ENCODE results near the gene ACSBG1.

The ACSBG1 gene

DNA sequence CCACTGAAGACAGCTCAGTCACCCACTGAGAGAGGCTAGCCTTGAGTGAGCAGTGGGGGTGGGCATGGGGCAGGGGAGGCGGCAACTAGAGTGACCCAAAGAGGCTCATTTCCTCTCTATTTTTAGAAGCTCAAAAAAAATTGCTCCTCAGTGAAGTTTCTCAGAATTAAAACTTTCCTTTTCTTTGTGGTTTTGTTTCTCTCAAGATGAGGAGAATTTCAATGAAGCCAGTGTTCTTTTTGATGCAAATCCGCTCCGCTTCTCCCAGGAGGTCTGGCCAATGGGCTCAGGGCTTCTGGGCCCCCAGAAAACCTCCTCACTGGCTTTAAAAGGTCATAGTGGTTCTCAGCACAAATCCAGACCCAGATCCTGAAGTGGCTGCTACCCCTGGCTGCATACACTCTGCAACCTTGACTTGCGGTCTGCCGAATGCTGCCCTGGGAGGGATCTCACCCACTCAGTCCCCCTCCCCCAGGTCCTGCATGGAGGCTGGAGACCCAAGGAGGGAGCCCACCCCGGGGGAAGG is at the start of gene ACSBG1:
TSS of gene ACSBG1 (minus strand) at position 51 of the 526 bp plus-strand sequence. CDS start 64 bp downstream, outside the sequence.
- DNase-seq, result no peak

GRCh38 chr15:78282324-78282723 is 48.0 kb upstream of the ACSBG1 start:
- DNase-seq, result no peak

DNA sequence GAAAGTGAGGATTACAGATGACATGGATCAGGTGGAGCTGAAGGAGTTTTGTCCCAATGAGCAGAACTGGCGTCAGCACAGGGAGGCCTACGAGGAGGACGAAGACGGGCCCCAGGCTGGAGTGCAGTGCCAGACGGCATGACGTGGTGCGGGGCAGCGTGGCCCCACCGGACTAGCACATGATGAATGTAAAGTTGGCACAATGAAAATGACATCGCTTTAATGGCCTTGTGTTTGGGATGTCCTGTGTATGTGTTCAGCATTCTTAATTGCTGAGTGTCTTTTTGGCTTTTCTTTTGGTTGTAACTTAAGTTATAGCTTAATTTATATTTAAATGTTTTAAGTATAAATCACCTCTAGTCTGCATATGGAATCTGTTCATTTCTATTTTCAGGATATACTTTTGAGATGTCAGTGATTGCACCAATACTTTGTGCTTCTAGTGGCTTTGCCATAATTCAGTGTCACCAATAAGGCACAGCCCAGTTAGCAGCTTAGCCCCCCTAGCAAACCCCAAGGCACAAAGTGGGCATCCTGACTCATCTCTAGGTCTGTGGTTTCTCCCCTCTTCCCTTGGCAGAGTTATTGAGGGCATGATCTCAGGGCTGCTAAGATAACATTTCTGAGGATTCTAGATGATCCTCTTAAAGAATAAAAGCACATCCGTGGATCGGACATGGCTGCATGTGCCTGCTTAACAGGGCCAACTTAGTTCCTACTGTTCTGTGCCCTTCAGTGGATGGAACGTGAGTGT is 46.1 kb upstream of the ACSBG1 start:
- DNase-seq, result no peak

DNA sequence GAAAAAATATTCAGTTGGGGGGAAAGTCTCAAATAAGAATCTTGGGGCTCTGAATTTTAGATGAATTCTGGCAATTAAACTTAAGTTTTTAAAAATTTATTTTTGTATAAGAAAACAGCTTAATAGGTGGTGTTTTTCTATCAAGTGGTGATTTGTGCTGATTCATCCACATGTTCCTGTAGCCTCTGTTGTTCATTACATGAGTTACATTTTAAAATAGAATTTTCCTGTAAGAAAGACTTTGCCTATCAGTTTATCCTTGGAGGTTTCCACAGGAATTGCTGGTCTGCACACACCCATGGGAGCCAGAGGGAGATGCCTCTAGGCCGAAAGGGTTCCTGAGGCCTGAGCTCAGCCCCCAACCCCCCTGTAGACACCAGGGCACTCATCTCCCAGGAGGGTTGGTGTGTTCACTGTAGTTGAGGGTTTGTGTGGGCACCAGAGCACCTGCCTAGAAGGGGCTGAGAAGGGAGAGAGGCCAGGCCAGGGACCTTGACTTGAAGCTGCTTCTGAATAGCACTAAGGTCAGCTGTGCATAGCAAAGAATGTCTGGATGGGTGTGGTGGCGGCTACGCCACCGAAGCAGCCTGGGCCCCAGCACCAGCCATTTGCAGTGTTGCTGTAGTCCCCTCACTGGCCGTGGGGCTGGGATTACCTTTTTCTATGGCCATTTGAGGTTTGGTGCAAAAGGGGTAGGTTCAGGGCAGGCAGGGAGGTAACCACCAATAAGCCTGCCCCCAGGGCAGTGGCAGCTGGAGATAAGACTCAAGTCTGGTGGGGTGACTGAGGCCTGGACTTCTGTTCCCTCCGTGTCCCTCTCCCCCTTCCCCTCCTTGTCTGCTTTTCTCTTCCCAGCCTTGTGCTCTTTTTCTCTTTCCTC is 41.9 kb upstream of the ACSBG1 start:
- DNase-seq, result no peak

DNA sequence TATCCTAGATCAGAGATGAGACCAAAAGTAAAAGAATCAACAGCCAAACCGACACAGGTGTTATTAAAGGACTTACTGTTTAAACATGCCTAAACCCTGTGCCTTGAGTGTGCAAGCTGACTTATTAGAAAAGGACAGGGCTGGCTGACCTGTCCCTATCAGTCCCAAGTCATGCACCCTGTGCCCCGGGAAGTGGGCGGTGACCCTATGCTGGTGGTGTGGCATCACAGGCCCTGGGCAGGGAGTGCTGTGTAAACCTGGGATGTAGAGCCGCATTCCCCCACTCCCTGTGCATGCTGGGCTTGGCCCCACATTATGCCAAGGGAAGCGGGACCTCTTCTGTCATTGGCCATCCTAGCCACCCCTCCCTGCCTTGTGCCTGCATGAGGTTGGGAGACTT is 40.6 kb upstream of the ACSBG1 start:
- no peak for DNase-seq

GRCh38 chr15:78272776-78273175 is 38.4 kb upstream of the ACSBG1 start:
- DNase-seq, result no peak

GRCh38 chr15:78272316-78272715 is 38.0 kb upstream of the ACSBG1 start:
- DNase-seq, result no peak

DNA sequence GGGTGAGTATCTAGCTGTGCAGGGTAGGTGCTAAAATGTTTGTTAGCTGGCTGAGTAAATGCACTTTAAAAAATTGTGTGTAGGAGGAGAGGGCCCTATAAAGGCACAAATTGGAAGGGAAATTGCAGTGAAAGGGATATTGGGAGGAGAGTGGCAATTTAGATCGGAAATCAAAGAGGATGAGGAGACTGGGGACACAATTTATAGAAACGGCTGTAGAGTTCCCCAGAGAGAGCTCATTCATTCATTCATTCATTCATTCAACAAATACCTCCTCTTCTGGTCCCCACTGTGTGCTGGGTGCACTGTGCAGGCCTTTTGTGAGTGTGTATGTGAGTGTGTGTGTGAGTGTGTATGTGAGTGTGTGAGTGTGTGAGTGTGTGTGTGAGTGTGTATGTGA is 32.4 kb upstream of the ACSBG1 start:
- DNase-seq, result no peak

DNA sequence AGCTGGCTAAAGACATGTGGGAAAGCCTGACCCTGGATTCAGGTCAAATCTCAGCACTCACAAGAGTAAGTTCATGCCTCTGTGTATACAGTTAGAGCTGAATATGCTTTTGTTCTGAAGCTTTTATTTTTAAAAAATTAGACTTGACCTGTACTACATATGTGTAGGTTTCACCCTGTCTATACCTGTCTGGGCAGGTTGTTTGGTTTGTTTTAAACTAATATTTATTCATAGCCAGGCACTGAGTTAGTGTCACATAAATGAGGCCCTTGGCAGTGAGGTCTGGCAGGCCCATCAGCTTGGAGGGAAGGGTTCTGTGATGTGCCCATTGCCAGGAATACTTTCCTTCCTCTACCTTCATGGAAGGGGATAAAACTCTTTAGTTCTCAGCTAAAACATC is 31.9 kb upstream of the ACSBG1 start:
- DNase-seq, result no peak

DNA sequence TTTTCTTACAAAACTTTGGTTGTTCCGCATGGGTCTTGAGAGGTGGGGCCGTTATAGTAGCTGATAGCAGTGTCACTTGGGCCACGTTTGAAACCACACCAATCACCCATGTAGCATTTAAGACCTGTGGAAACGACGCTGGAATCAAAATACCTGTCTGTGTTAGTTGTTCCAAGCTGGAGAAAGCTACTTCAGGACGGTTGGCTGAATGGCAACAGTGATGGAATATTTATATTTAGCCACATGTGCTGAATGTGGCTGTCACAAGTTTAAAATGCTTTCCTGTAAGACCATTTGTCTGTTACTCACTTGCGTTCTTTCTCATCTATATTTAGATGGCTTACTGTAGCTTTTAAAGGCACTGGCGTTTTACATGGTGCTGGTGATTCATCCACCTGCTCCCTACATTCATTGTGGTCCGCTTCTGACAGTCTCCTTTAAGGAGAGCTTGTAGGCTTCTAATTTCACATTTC is 31.4 kb upstream of the ACSBG1 start:
- DNase-seq, result no peak

- DNase-seq, result no peak
These were observed 30.7 kb upstream of the ACSBG1 start for GRCh38 chr15:78265137-78265460.

DNA sequence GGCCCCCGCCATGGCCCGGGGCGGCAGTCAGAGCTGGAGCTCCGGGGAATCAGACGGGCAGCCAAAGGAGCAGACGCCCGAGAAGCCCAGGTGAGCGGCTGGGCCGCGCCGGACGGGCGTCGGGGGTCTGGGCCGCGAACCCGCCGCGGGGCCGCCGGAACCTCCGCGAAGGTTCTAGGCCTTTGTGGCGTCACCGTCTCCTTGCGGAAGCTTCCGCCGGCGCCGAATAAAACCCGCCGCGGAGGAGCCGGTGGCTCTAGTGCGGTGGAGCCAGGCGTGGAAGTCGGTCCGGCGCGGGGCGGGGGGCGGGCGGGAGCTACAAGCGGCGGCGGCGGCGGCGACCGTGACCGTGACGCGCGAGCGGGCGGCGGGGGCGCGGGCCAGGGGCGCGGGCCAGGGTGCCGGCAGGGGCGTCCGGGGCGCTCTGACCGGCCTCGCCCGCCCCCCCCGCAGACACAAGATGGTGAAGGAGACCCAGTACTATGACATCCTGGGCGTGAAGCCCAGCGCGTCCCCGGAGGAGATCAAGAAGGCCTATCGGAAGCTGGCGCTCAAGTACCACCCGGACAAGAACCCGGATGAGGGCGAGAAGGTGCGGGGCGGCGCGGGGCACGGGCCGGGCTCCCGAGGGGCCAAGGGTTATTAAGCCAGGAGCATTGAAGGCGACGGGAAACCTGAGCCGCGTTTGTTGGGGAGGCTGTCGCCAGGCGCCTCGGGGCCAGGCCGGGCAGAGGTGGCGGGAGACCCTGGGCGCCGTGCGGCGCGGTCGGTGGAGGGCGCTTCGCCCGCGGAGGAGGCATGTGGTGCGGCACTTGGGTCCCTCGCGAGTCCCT is 30.2 kb upstream of the ACSBG1 start, which contains the start of gene DNAJA4:
TSS of gene DNAJA4 (plus strand) at position 259 of the 833 bp plus-strand sequence. CDS start at position 461, 202 bp downstream.
- DNase-seq, result no peak

- no peak for DNase-seq
These were observed 29.5 kb upstream of the ACSBG1 start for GRCh38 chr15:78263907-78264303.

DNA sequence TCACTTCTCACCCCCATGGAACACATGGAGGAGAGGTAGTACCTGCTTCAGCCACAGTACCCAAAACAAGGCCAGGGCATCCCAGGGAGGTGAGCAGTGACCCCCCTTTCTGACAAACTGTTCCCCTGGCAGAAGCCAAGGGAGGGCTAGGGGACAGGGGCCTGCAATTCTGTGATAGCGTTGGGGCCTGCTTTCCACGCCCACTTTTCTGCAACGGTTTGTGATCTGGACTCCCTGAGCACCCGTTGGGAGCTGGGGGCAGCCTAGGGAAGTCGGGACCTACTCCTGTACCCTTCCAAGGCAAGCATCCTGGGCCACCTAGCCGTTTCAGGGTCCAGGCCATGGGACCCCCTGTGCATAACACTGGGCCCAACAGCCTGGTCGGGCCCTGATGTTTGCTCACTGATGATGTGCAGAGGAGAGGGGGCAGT is 29.0 kb upstream of the ACSBG1 start:
- no peak for DNase-seq

DNA sequence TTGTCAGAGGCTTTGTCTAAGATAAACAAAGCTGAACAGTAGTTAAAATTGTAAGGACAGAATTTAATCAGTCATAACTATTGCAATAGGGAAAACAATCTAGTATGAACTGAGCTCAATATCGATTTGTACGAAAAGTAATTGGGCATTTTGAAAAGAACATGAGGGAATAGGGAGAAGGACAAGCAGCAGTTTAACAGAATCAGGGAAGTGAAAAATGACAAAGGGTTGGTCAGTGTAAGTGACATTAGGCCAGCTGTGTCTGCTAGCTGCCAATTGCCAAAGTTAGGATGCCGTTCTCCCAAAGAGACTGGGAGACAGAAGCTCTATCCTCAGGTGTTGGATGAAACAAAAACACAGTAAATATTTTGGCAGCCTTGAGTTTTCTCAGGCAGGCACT is 26.7 kb upstream of the ACSBG1 start:
- no peak for DNase-seq

- no peak for DNase-seq
These were observed 26.1 kb upstream of the ACSBG1 start for GRCh38 chr15:78260489-78260888.

DNA sequence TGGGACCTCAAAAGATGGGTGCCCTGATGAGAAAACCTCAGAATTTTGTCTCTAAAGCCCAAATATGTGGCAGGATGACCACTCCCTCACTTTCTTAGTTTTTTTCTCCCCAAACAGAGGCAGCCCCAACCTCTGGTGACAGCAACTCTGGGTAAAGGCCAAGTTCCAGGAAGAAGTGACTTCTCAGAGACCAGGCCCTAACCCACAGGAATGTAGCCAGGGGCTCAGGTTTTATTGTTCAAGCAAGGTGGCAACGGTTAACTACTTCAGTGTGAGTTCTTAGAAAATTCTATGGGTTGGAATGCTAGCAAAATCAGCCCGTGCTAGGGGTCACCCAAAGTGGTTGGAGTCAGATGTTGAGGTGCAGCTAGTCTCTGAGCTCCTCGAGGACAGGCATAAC is 24.9 kb upstream of the ACSBG1 start:
- DNase-seq, result no peak

GRCh38 chr15:78257681-78258080 is 23.3 kb upstream of the ACSBG1 start:
- no peak for DNase-seq

GRCh38 chr15:78256044-78256437 is 21.7 kb upstream of the ACSBG1 start:
- DNase-seq, result no peak

DNA sequence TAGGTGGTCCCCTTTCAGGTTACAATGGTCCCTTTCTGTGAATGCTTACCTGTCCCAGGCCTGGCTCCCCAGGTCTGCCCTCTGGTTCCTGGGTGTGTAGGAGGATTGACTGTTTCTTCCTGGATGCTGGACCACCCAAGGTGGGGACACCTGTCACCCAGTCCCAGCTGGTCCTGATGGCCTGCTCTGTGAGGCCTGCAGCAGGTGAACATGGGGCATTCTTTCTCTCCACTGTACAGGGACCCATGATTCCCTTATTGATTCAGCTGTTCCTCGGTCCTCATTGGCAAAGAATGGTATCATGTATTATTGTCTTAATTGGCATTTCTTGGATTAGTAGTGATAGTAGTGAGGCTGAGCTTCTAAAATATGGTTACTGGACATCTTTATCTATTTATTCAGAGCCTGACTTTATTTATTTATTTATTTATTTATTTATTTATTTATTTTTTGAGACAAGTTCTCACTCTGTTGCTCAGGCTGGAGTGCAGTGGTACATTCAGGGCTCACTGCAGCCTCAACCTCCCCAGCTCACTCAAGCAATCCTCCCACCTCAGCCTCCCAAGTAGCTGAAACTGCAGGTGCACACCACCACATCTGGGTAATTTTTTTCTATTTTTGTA is 21.2 kb upstream of the ACSBG1 start:
- peak; percentile 35 to 39 for DNase-seq

GRCh38 chr15:78251136-78251535 is 16.8 kb upstream of the ACSBG1 start:
- DNase-seq, result no peak

DNA sequence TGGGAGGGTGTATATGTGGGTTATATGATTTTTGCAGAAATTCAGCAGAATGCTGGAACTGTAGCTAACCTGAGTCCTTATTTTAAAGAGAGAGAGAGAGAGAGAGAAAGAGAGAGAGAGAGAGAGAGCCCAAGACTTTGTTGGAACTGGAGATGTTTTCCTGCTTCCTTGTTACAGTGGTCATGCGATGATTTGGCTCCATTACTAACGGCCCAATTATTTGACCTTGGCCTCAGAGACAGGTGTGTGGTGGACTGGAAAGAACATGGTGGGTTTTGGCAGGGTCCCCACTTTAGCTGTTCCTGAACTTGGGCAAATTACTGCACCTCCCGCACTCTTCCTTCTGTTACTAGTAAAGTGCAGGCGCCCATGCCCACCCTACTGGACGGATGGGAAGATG is 14.8 kb upstream of the ACSBG1 start:
- no peak for DNase-seq

Data from SHP77 (cell line).